Measurements from ENCODE around the gene CLASP1. TPM values are rescaled to one million over a fixed set of nuclear protein-coding genes. Genes with fewer than 3 reads are reported as not detected.
"Not testable (repeated sequence)": the region's sequence is repeated elsewhere in the genome, so short reads cannot be mapped to it uniquely, and the experiment has no call there.

CLASP1 gene
- total and polyA plus RNA-seq, 5 donors from 2014 or later: 8.7 to 72.1 (median 12.2) TPM

- Histone ChIP-seq H3K9me3 (ENCODE audit: control insufficient read depth in 2 of 2, low read length in 2 of 2) (no peaks in the 10 kb centered on the region), H3K4me3 (ENCODE audit: low read depth, low read length) (no peak overlapping the region), H3K36me3 (ENCODE audit: control insufficient read depth, insufficient read depth, low read length) (peaks cover 12% of the 10 kb centered on the region), H3K27me3 (ENCODE audit: control insufficient read depth, insufficient read depth, low read length) (no peaks in the 10 kb centered on the region), H3K4me1 (ENCODE audit: control insufficient read depth, insufficient read depth, low read length, poor library complexity, severe bottlenecking) (no peaks in the 10 kb centered on the region), H3K27ac (ENCODE audit: insufficient read depth, low read length, poor library complexity, severe bottlenecking) (no peak overlapping the region)
- H3K36me3 Mint-ChIP-seq: peaks cover 8% of the 10 kb centered on the region
- H3K27me3 Mint-ChIP-seq: no peaks in the 10 kb centered on the region
- H3K4me1 Mint-ChIP-seq: peaks cover 12 to 28% (median 21%) of the 10 kb centered on the region in 4 donors
- ATAC-seq (ENCODE audit: low read depth in 2 of 2): no peak
- no peaks in the 10 kb centered on the region for H3K9me3 Mint-ChIP-seq
- no peak for DNase-seq
- peak overlapping the region in 2 of 3 donors; percentile 47 to 74 for H3K27ac Mint-ChIP-seq
- H3K4me3 Mint-ChIP-seq: no peak overlapping the region
Measured at GRCh38 chr2:121483021-121483420, 166.2 kb downstream of the CLASP1 start.

GRCh38 chr2:121480826-121481225 lies 168.4 kb downstream of the CLASP1 start:
- Mint-ChIP-seq H3K4me1 (peaks cover 20 to 41% (median 29%) of the 10 kb centered on the region in 4 donors), H3K36me3 (peaks cover 8% of the 10 kb centered on the region), H3K27ac (peak overlapping the region in 1 of 3 donors; percentile 36), H3K27me3 (no peaks in the 10 kb centered on the region), H3K9me3 (no peaks in the 10 kb centered on the region), H3K4me3 (no peak overlapping the region)
- DNase-seq (no peak), ATAC-seq (ENCODE audit: low read depth in 2 of 2) (no peak)
- Histone ChIP-seq H3K27me3 (ENCODE audit: control insufficient read depth, insufficient read depth, low read length) (no peaks in the 10 kb centered on the region), H3K9me3 (ENCODE audit: control insufficient read depth in 2 of 2, low read length in 2 of 2) (no peaks in the 10 kb centered on the region), H3K4me1 (ENCODE audit: control insufficient read depth, insufficient read depth, low read length, poor library complexity, severe bottlenecking) (no peaks in the 10 kb centered on the region), H3K27ac (ENCODE audit: insufficient read depth, low read length, poor library complexity, severe bottlenecking) (no peak overlapping the region), H3K36me3 (ENCODE audit: control insufficient read depth, insufficient read depth, low read length) (peaks cover 12% of the 10 kb centered on the region), H3K4me3 (ENCODE audit: low read depth, low read length) (no peak overlapping the region)

GRCh38 chr2:121479882-121480522 lies 169.3 kb downstream of the CLASP1 start:
- no peak for ATAC-seq (ENCODE audit: low read depth in 2 of 2)
- H3K9me3 Mint-ChIP-seq: no peaks in the 10 kb centered on the region
- no peak overlapping the region for H3K4me3 Mint-ChIP-seq
- H3K36me3 Mint-ChIP-seq: peaks cover 8% of the 10 kb centered on the region
- Histone ChIP-seq H3K27ac (ENCODE audit: insufficient read depth, low read length, poor library complexity, severe bottlenecking) (no peak overlapping the region), H3K4me3 (ENCODE audit: low read depth, low read length) (no peak overlapping the region), H3K4me1 (ENCODE audit: control insufficient read depth, insufficient read depth, low read length, poor library complexity, severe bottlenecking) (no peaks in the 10 kb centered on the region), H3K36me3 (ENCODE audit: control insufficient read depth, insufficient read depth, low read length) (peaks cover 12% of the 10 kb centered on the region), H3K9me3 (ENCODE audit: control insufficient read depth in 2 of 2, low read length in 2 of 2) (no peaks in the 10 kb centered on the region), H3K27me3 (ENCODE audit: control insufficient read depth, insufficient read depth, low read length) (no peaks in the 10 kb centered on the region)
- no peak for DNase-seq
- peak overlapping the region in 1 of 3 donors; percentile 59 for H3K27ac Mint-ChIP-seq
- H3K27me3 Mint-ChIP-seq: no peaks in the 10 kb centered on the region
- H3K4me1 Mint-ChIP-seq: peaks cover 24 to 48% (median 32%) of the 10 kb centered on the region in 4 donors

GRCh38 chr2:121478996-121479745 lies 170.1 kb downstream of the CLASP1 start:
- no peak for ATAC-seq (ENCODE audit: low read depth in 2 of 2)
- no peak overlapping the region for H3K4me3 ChIP-seq (ENCODE audit: low read depth, low read length)
- H3K36me3 ChIP-seq (ENCODE audit: control insufficient read depth, insufficient read depth, low read length): peaks cover 12% of the 10 kb centered on the region
- Mint-ChIP-seq H3K4me3 (peak overlapping the region in 1 of 4 donors; percentile 48), H3K4me1 (peaks cover 28 to 46% (median 30%) of the 10 kb centered on the region in 4 donors), H3K36me3 (peaks cover 4% of the 10 kb centered on the region), H3K27me3 (no peaks in the 10 kb centered on the region), H3K9me3 (no peaks in the 10 kb centered on the region), H3K27ac (peak overlapping the region; percentile 24 to 78 (median 59))
- H3K9me3 ChIP-seq (ENCODE audit: control insufficient read depth in 2 of 2, low read length in 2 of 2): no peaks in the 10 kb centered on the region
- H3K27me3 ChIP-seq (ENCODE audit: control insufficient read depth, insufficient read depth, low read length): no peaks in the 10 kb centered on the region
- H3K27ac ChIP-seq (ENCODE audit: insufficient read depth, low read length, poor library complexity, severe bottlenecking): no peak overlapping the region
- peak in 1 of 3 donors; percentile 7 for DNase-seq
- H3K4me1 ChIP-seq (ENCODE audit: control insufficient read depth, insufficient read depth, low read length, poor library complexity, severe bottlenecking): no peaks in the 10 kb centered on the region

- H3K27ac Mint-ChIP-seq; H3K27me3 ChIP-seq (ENCODE audit: control insufficient read depth, insufficient read depth, low read length); ATAC-seq (ENCODE audit: low read depth in 2 of 2); H3K4me3 ChIP-seq (ENCODE audit: low read depth, low read length); H3K36me3 Mint-ChIP-seq; H3K4me3 Mint-ChIP-seq; H3K9me3 ChIP-seq (ENCODE audit: control insufficient read depth in 2 of 2, low read length in 2 of 2); DNase-seq; H3K9me3 Mint-ChIP-seq; H3K4me1 ChIP-seq (ENCODE audit: control insufficient read depth, insufficient read depth, low read length, poor library complexity, severe bottlenecking); H3K27ac ChIP-seq (ENCODE audit: insufficient read depth, low read length, poor library complexity, severe bottlenecking); H3K27me3 Mint-ChIP-seq: not testable (repeated sequence)
- peaks cover 12% of the 10 kb centered on the region for H3K36me3 ChIP-seq (ENCODE audit: control insufficient read depth, insufficient read depth, low read length)
- H3K4me1 Mint-ChIP-seq: peaks cover 32 to 51% (median 36%) of the 10 kb centered on the region in 4 donors
Measured at GRCh38 chr2:121478358-121478995, 170.8 kb downstream of the CLASP1 start.

- Mint-ChIP-seq H3K9me3 (no peaks in the 10 kb centered on the region), H3K4me1 (peaks cover 41 to 66% (median 48%) of the 10 kb centered on the region in 4 donors), H3K27ac (peak overlapping the region in 2 of 3 donors; percentile 62 to 74)
Measured at GRCh38 chr2:121476684-121477083, 172.6 kb downstream of the CLASP1 start.

GRCh38 chr2:121475811-121476571 lies 173.3 kb downstream of the CLASP1 start:
- Histone ChIP-seq H3K36me3 (ENCODE audit: control insufficient read depth, insufficient read depth, low read length) (peaks cover 6% of the 10 kb centered on the region), H3K27me3 (ENCODE audit: control insufficient read depth, insufficient read depth, low read length) (no peaks in the 10 kb centered on the region), H3K4me3 (ENCODE audit: low read depth, low read length) (no peak overlapping the region), H3K9me3 (ENCODE audit: control insufficient read depth in 2 of 2, low read length in 2 of 2) (no peaks in the 10 kb centered on the region), H3K4me1 (ENCODE audit: control insufficient read depth, insufficient read depth, low read length, poor library complexity, severe bottlenecking) (peaks cover 6% of the 10 kb centered on the region), H3K27ac (ENCODE audit: insufficient read depth, low read length, poor library complexity, severe bottlenecking) (no peak overlapping the region)
- DNase-seq (no peak), ATAC-seq (ENCODE audit: low read depth in 2 of 2) (no peak)
- no peak overlapping the region for H3K4me3 Mint-ChIP-seq
- H3K9me3 Mint-ChIP-seq: no peaks in the 10 kb centered on the region
- peaks cover 10% of the 10 kb centered on the region for H3K36me3 Mint-ChIP-seq
- peak overlapping the region in 2 of 3 donors; percentile 62 to 74 for H3K27ac Mint-ChIP-seq
- no peaks in the 10 kb centered on the region for H3K27me3 Mint-ChIP-seq
- H3K4me1 Mint-ChIP-seq: peaks cover 43 to 65% (median 50%) of the 10 kb centered on the region in 4 donors

More at GRCh38 chr2:121476684-121477083, 172.6 kb downstream of the CLASP1 start:
- ATAC-seq (ENCODE audit: low read depth in 2 of 2) (no peak), DNase-seq (no peak)
- peaks cover 4% of the 10 kb centered on the region for H3K36me3 Mint-ChIP-seq
- H3K27me3 Mint-ChIP-seq: no peaks in the 10 kb centered on the region
- Histone ChIP-seq H3K9me3 (ENCODE audit: control insufficient read depth in 2 of 2, low read length in 2 of 2) (no peaks in the 10 kb centered on the region), H3K4me1 (ENCODE audit: control insufficient read depth, insufficient read depth, low read length, poor library complexity, severe bottlenecking) (peaks cover 6% of the 10 kb centered on the region), H3K27ac (ENCODE audit: insufficient read depth, low read length, poor library complexity, severe bottlenecking) (no peak overlapping the region), H3K36me3 (ENCODE audit: control insufficient read depth, insufficient read depth, low read length) (peaks cover 3% of the 10 kb centered on the region), H3K4me3 (ENCODE audit: low read depth, low read length) (no peak overlapping the region), H3K27me3 (ENCODE audit: control insufficient read depth, insufficient read depth, low read length) (no peaks in the 10 kb centered on the region)
- no peak overlapping the region for H3K4me3 Mint-ChIP-seq

Data from CD4-positive, CD25-positive, alpha-beta regulatory T cell (primary cell).